HepG2 (cell line): ENCODE measurements around the gene TIA1. TPM values are rescaled to one million over a fixed set of nuclear protein-coding genes. Genes with fewer than 3 reads are reported as not detected.

Experiments
- GPN1 ChIP-seq: sonication (generic); formaldehyde crosslinking; IDR thresholded peaks from 2 replicates; pipeline ENCODE4 v1.5.1; 2020; ENCODE audit warnings: missing genetic modification reagents, borderline replicate concordance
- JUND ChIP-seq: sonication (generic); formaldehyde crosslinking; IDR thresholded peaks from 2 replicates; pipeline ENCODE4 v1.8.0; 2022; ENCODE audit warnings: mild to moderate bottlenecking, missing genetic modification reagents
- KDM2A ChIP-seq: sonication (generic); formaldehyde crosslinking; IDR thresholded peaks from 2 replicates; pipeline ENCODE4 v1.4.0; 2020; ENCODE audit warnings: low read depth, missing genetic modification reagents, borderline replicate concordance
- KLF15 ChIP-seq: sonication (generic); formaldehyde crosslinking; IDR thresholded peaks from 2 replicates; pipeline ENCODE4 v1.8.1; 2023; ENCODE audit warnings: borderline replicate concordance, mild to moderate bottlenecking, inconsistent platforms, missing genetic modification reagents, mixed read lengths
- NR1H2 ChIP-seq: sonication (generic); formaldehyde crosslinking; IDR thresholded peaks from 2 replicates; pipeline ENCODE4 v1.8.1; 2022; ENCODE audit warnings: low read depth, missing genetic modification reagents, borderline replicate concordance
- PBX3 ChIP-seq: sonication (generic); formaldehyde crosslinking; IDR thresholded peaks from 2 replicates; pipeline ENCODE4 v1.8.1; 2023; ENCODE audit warnings: missing genetic modification reagents, inconsistent platforms, borderline replicate concordance
- PITX1 ChIP-seq: sonication (generic); formaldehyde crosslinking; IDR thresholded peaks from 2 replicates; pipeline ENCODE4 v1.5.1; 2020; ENCODE audit warnings: mild to moderate bottlenecking, missing genetic modification reagents
- UBTF ChIP-seq: sonication (generic); formaldehyde crosslinking; IDR thresholded peaks from 2 replicates; pipeline ENCODE4 v1.4.0; 2020; ENCODE audit warnings: mild to moderate bottlenecking, missing genetic modification reagents
- ZNF138 ChIP-seq: sonication (generic); formaldehyde crosslinking; IDR thresholded peaks from 2 replicates; pipeline ENCODE4 v1.5.0; 2020; ENCODE audit warnings: mild to moderate bottlenecking, low read depth, missing genetic modification reagents
- ZNF263 ChIP-seq: sonication (generic); formaldehyde crosslinking; IDR thresholded peaks from 2 replicates; pipeline ENCODE4 v1.4.0; 2020; ENCODE audit warnings: missing genetic modification reagents
- ZNF30 ChIP-seq: sonication (generic); formaldehyde crosslinking; IDR thresholded peaks from 2 replicates; pipeline ENCODE4 v1.5.0; 2020; ENCODE audit warnings: mild to moderate bottlenecking, missing genetic modification reagents
- ZNF326 ChIP-seq: sonication (generic); formaldehyde crosslinking; IDR thresholded peaks from 2 replicates; pipeline ENCODE4 v1.4.0; 2020; ENCODE audit warnings: missing genetic modification reagents, borderline replicate concordance
- ZNF44 ChIP-seq: sonication (generic); formaldehyde crosslinking; IDR thresholded peaks from 2 replicates; pipeline ENCODE4 v1.5.1; 2020; ENCODE audit warnings: mild to moderate bottlenecking, missing genetic modification reagents
- ZNF589 ChIP-seq: sonication (generic); formaldehyde crosslinking; conservative IDR thresholded peaks from 2 replicates; pipeline ENCODE4 v1.8.0; 2022; ENCODE audit warnings: mild to moderate bottlenecking, moderate library complexity, missing genetic modification reagents
- ZNF605 ChIP-seq: sonication (generic); formaldehyde crosslinking; IDR thresholded peaks from 2 replicates; pipeline ENCODE4 v1.8.0; 2022; ENCODE audit warnings: mild to moderate bottlenecking, missing genetic modification reagents
- ZNF629 ChIP-seq: sonication (generic); formaldehyde crosslinking; conservative IDR thresholded peaks from 2 replicates; pipeline ENCODE4 v1.5.0; 2020; ENCODE audit warnings: missing genetic modification reagents
- ZNF772 ChIP-seq: sonication (generic); formaldehyde crosslinking; IDR thresholded peaks from 2 replicates; pipeline ENCODE4 v1.5.0; 2020; ENCODE audit warnings: mild to moderate bottlenecking, missing genetic modification reagents
- polyA plus RNA-seq, 8 experiments: library from polyadenylated mRNA; depleted of rRNA in 3 of 8; stranded (reverse) in 7 of 8; unstranded in 1 of 8; fragments of >200 nt; fragmentation: Illumina TruSeq in 4 of 8; extraction: Trizol in 4 of 8; gene quantifications; 2 replicates each; pipeline versions ENCODE4 v1.2.1 to v1.2.3, GENCODE V29; 2011 to 2016; ENCODE audit warnings: low read depth in 4 of 8, missing spikeins in 1 of 8, mixed read lengths in 1 of 8; ENCODE audit not compliant: insufficient read depth in 1 of 8
- total RNA-seq, 5 experiments: library from RNA; depleted of rRNA; stranded (reverse); fragments of >200 nt; fragmentation: Illumina TruSeq; extraction: Trizol; gene quantifications; 2 replicates each; pipeline ENCODE4 v1.2.3, GENCODE V29; 2016; ENCODE audit warnings: low read depth in 1 of 5
- TF ChIP-seq, protein P1 (sequence below): sonication (generic); formaldehyde crosslinking; IDR thresholded peaks from 2 replicates; pipeline ENCODE4 v1.5.1; 2020; ENCODE audit warnings: mild to moderate bottlenecking, missing genetic modification reagents, moderate library complexity
- TF ChIP-seq, protein P2 (sequence below): sonication (generic); formaldehyde crosslinking; IDR thresholded peaks from 2 replicates; pipeline ENCODE4 v1.4.0; 2020; ENCODE audit warnings: missing genetic modification reagents, borderline replicate concordance
- TF ChIP-seq, protein P3 (sequence below): sonication (generic); formaldehyde crosslinking; IDR thresholded peaks from 2 replicates; pipeline ENCODE4 v1.5.0; 2020; ENCODE audit warnings: missing genetic modification reagents, mild to moderate bottlenecking, borderline replicate concordance
- TF ChIP-seq, protein P4 (sequence below): sonication (generic); formaldehyde crosslinking; IDR thresholded peaks from 2 replicates; pipeline ENCODE4 v1.4.0; 2020; ENCODE audit warnings: missing genetic modification reagents

TIA1 gene
- total and polyA plus RNA-seq, 2 of the 13 experiments (the other 11 are each of a cell fraction or from before 2014, with no cell fraction given): 209 to 319 TPM

GRCh38 chr2:70258532-70258875 is 10.1 kb upstream of the TIA1 start (continued):
- TF ChIP-seq PBX3 (CRISPR knock-in tag): no peak
- TF ChIP-seq NR1H2 (CRISPR knock-in tag): no peak
- peak; percentile 70 for TF ChIP-seq ZNF605 (CRISPR knock-in tag)
- TF ChIP-seq ZNF30 (CRISPR knock-in tag): no peak
- no peak for TF ChIP-seq GPN1 (CRISPR knock-in tag)
- TF ChIP-seq ZNF44 (CRISPR knock-in tag): 0 out of 2 replicates have a peak, but pooled peaks have one; percentile 33
- TF ChIP-seq ZNF772: no peak
- TF ChIP-seq, protein P1, sequence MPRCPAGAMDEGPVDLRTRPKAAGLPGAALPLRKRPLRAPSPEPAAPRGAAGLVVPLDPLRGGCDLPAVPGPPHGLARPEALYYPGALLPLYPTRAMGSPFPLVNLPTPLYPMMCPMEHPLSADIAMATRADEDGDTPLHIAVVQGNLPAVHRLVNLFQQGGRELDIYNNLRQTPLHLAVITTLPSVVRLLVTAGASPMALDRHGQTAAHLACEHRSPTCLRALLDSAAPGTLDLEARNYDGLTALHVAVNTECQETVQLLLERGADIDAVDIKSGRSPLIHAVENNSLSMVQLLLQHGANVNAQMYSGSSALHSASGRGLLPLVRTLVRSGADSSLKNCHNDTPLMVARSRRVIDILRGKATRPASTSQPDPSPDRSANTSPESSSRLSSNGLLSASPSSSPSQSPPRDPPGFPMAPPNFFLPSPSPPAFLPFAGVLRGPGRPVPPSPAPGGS (CRISPR knock-in tag): no peak
- no peak for TF ChIP-seq JUND
- no peak; the same call in 1 of the 2 replicates for TF ChIP-seq ZNF263
- TF ChIP-seq ZNF138 (CRISPR knock-in tag): no peak
- TF ChIP-seq, protein P2, sequence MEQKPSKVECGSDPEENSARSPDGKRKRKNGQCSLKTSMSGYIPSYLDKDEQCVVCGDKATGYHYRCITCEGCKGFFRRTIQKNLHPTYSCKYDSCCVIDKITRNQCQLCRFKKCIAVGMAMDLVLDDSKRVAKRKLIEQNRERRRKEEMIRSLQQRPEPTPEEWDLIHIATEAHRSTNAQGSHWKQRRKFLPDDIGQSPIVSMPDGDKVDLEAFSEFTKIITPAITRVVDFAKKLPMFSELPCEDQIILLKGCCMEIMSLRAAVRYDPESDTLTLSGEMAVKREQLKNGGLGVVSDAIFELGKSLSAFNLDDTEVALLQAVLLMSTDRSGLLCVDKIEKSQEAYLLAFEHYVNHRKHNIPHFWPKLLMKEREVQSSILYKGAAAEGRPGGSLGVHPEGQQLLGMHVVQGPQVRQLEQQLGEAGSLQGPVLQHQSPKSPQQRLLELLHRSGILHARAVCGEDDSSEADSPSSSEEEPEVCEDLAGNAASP: 0 out of 2 replicates have a peak, but pooled peaks have one; percentile 21
- TF ChIP-seq KDM2A (CRISPR knock-in tag): no peak
- TF ChIP-seq ZNF589 (CRISPR knock-in tag): no peak
- peak; percentile 60 for TF ChIP-seq UBTF (CRISPR knock-in tag)
- TF ChIP-seq ZNF629 (CRISPR knock-in tag): peak; percentile 8; the same call in 1 of the 2 replicates
- TF ChIP-seq, protein P3, sequence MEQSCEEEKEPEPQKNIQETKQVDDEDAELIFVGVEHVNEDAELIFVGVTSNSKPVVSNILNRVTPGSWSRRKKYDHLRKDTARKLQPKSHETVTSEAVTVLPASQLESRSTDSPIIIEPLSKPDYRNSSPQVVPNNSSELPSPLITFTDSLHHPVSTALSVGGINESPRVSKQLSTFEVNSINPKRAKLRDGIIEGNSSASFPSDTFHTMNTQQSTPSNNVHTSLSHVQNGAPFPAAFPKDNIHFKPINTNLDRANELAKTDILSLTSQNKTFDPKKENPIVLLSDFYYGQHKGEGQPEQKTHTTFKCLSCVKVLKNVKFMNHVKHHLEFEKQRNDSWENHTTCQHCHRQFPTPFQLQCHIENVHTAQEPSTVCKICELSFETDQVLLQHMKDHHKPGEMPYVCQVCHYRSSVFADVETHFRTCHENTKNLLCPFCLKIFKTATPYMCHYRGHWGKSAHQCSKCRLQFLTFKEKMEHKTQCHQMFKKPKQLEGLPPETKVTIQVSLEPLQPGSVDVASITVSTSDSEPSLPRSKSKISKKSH (CRISPR knock-in tag): peak; percentile 26; the same call in 1 of the 2 replicates
- TF ChIP-seq PITX1 (CRISPR knock-in tag): no peak
- TF ChIP-seq, protein P4, sequence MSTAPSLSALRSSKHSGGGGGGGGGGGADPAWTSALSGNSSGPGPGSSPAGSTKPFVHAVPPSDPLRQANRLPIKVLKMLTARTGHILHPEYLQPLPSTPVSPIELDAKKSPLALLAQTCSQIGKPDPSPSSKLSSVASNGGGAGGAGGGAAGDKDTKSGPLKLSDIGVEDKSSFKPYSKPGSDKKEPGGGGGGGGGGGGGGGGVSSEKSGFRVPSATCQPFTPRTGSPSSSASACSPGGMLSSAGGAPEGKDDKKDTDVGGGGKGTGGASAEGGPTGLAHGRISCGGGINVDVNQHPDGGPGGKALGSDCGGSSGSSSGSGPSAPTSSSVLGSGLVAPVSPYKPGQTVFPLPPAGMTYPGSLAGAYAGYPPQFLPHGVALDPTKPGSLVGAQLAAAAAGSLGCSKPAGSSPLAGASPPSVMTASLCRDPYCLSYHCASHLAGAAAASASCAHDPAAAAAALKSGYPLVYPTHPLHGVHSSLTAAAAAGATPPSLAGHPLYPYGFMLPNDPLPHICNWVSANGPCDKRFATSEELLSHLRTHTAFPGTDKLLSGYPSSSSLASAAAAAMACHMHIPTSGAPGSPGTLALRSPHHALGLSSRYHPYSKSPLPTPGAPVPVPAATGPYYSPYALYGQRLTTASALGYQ (CRISPR knock-in tag): no peak
- TF ChIP-seq KLF15 (CRISPR knock-in tag): no peak
- no peak for TF ChIP-seq ZNF326 (CRISPR knock-in tag)
